K562 (cell line): ENCODE measurements around the gene MRPS5. TPM values are rescaled to one million over a fixed set of nuclear protein-coding genes. Genes with fewer than 3 reads are reported as not detected.

Source experiments
- ATAC-seq: fragments of 200-7000 bp; cut with Tn5 transposase; 3 replicates; pipeline ENCODE4 v1.9.1; 2020; ENCODE audit warnings: moderate library complexity
- BruUV-seq: library from RNA; stranded (reverse); fragments of 400-500 nt; replicated peaks from 2 replicates; lab custom pipeline; 2021; lab: Mats Ljungman, UMichigan
- CTCF ChIA-PET: fragments of 300-600 bp; formaldehyde crosslinking; extraction: SDS; loops from one replicate; lab custom pipeline; 2021; ENCODE audit warnings: low intra/inter-chr PET ratio; lab: Yijun Ruan, JAX
- POLR2A ChIA-PET: fragments of 300-600, 350-650 bp; sonication (Branson Sonifier 250); formaldehyde crosslinking; extraction: SDS; loops from one replicate; lab custom pipeline; 2021; ENCODE audit warnings: antibody characterized with exemption, inconsistent platforms; lab: Yijun Ruan, JAX
- DNase-seq, 4 experiments: peaks; one replicate each; pipeline versions ENCODE4 v3.0.0 to v3.0.0-alpha.2; 2011 to 2018; ENCODE audit warnings: low spot score in 3 of 4, mixed read lengths in 3 of 4; ENCODE audit errors: extremely low read depth in 1 of 4
- FAIRE-seq: peaks from 2 replicates; lab custom pipeline; 2011; peaks lifted over from hg19 to GRCh38; lab: Jason Lieb, UNC
- H2AFZ ChIP-seq: 2 replicates; pipeline ENCODE4 v1.6.0; 2011; ENCODE audit warnings: low read depth, low read length, control low read depth, inconsistent platforms
- H3K27ac ChIP-seq: fragments of 200-600 bp; 3 replicates; pipeline ENCODE4 v1.8.0; 2011; ENCODE audit warnings: low read depth, mild to moderate bottlenecking, control low read depth, inconsistent platforms, low read length, moderate library complexity, mixed read lengths; ENCODE audit errors: extremely low read depth
- H3K27me3 ChIP-seq, 2 experiments: fragments of 300-600 bp in 1 of 2; 2 replicates in 1 of 2; 3 replicates in 1 of 2; pipeline versions ENCODE4 v1.6.0 to v1.8.0; 2011; ENCODE audit warnings: inconsistent platforms in 2 of 2, low read length in 2 of 2, mild to moderate bottlenecking in 1 of 2, mixed read lengths in 1 of 2, moderate library complexity in 1 of 2; ENCODE audit not compliant: control insufficient read depth in 2 of 2, insufficient read depth in 2 of 2
- H3K36me3 ChIP-seq: fragments of 300-600 bp; 3 replicates; pipeline ENCODE4 v1.8.0; 2011; ENCODE audit warnings: mild to moderate bottlenecking, low read length, inconsistent platforms; ENCODE audit not compliant: control insufficient read depth, insufficient read depth
- H3K4me1 ChIP-seq, 2 experiments: fragments of 200-600 bp in 1 of 2; replicated peaks in 1 of 2; 2 replicates in 1 of 2; 3 replicates in 1 of 2; pipeline versions ENCODE4 v1.5.1 to v1.8.0; 2011; ENCODE audit warnings: inconsistent platforms in 2 of 2, low read length in 2 of 2, mild to moderate bottlenecking in 1 of 2, mixed read lengths in 1 of 2, moderate library complexity in 1 of 2; ENCODE audit not compliant: control insufficient read depth in 2 of 2, insufficient read depth in 2 of 2
- H3K4me2 ChIP-seq: 2 replicates; pipeline ENCODE4 v1.6.1; 2011; ENCODE audit warnings: low read length, control low read depth, inconsistent platforms, mixed read lengths; ENCODE audit not compliant: insufficient read depth
- H3K4me3 ChIP-seq: fragments of 200-600 bp; sonication (generic), shearing (Covaris generic); 2 replicates; pipeline ENCODE4 v1.5.1; 2016; ENCODE audit warnings: control low read depth, inconsistent platforms
- H3K79me2 ChIP-seq: fragments of 200-600 bp; 3 replicates; pipeline ENCODE4 v1.8.0; 2011; ENCODE audit warnings: low read length, inconsistent platforms; ENCODE audit not compliant: control insufficient read depth, insufficient read depth
- H3K9ac ChIP-seq, 2 experiments: 2 replicates each; pipeline versions ENCODE4 v1.6.0 to v1.6.1; 2011; ENCODE audit warnings: low read depth in 2 of 2, low read length in 2 of 2, control low read depth in 1 of 2, inconsistent platforms in 1 of 2, mild to moderate bottlenecking in 1 of 2, mixed read lengths in 1 of 2; ENCODE audit not compliant: insufficient read depth in 1 of 2
- H3K9me1 ChIP-seq: one replicate; pipeline ENCODE4 v1.6.0; 2011; ENCODE audit warnings: inconsistent platforms, mild to moderate bottlenecking, low read length, moderate library complexity; ENCODE audit not compliant: control insufficient read depth, insufficient read depth
- H3K9me3 ChIP-seq: replicated peaks from 2 replicates; pipeline ENCODE4 v1.5.1; 2011; ENCODE audit warnings: low read depth, low read length, inconsistent platforms; ENCODE audit not compliant: control insufficient read depth, insufficient read depth
- H4K20me1 ChIP-seq: replicated peaks from 2 replicates; pipeline ENCODE4 v1.6.1; 2011; ENCODE audit warnings: low read length, inconsistent platforms, mixed read lengths; ENCODE audit not compliant: control insufficient read depth, insufficient read depth
- CREBBP ChIP-seq: IDR thresholded peaks from one replicate; pipeline ENCODE4 v1.6.1; 2012; ENCODE audit warnings: low read depth, mild to moderate bottlenecking, control low read depth, inconsistent platforms, low read length
- ETS2 ChIP-seq: IDR thresholded peaks from 2 replicates; pipeline ENCODE4 v1.6.1; 2016; ENCODE audit warnings: borderline replicate concordance, missing genetic modification characterization, mild to moderate bottlenecking, moderate library complexity, missing compliant biosample characterization; ENCODE audit not compliant: poor library complexity, severe bottlenecking
- KDM4B ChIP-seq, 2 experiments: fragments of 450-650 bp in 1 of 2; sonication (generic) in 1 of 2; IDR thresholded peaks; 2 replicates each; pipeline ENCODE4 v1.6.1; 2016 to 2017; ENCODE audit warnings: borderline replicate concordance in 2 of 2, antibody characterized with exemption in 1 of 2, low read depth in 1 of 2, mild to moderate bottlenecking in 1 of 2
- LEF1 ChIP-seq: fragments of 450-650 bp; IDR thresholded peaks from 2 replicates; pipeline ENCODE4 v1.6.1; 2016; ENCODE audit warnings: mild to moderate bottlenecking
- POLR3A ChIP-seq: IDR thresholded peaks from 2 replicates; pipeline ENCODE4 v1.6.1; 2011; ENCODE audit warnings: borderline replicate concordance, mild to moderate bottlenecking, moderate library complexity; ENCODE audit not compliant: insufficient read length, insufficient read depth; ENCODE audit errors: extremely low read depth
- RBM14 ChIP-seq: fragments of 200-400 bp; formaldehyde crosslinking; IDR thresholded peaks from 2 replicates; pipeline ENCODE4 v1.6.1; 2018; ENCODE audit warnings: low read depth, mild to moderate bottlenecking, low read length, moderate library complexity, borderline replicate concordance; ENCODE audit not compliant: insufficient read depth
- TCFL5 ChIP-seq: fragments of 250-450 bp; sonication (Bioruptor Pico); conservative IDR thresholded peaks from 2 replicates; pipeline ENCODE4 v1.6.1; 2021; ENCODE audit warnings: mild to moderate bottlenecking, moderate library complexity, matching md5 sums
- WGBS: fragments of 100-300 bp; shearing (Covaris generic); methylation state at CpG from one replicate; pipeline ENCODE4 v1.1.6; 2016; ENCODE audit warnings: low coverage, mixed read lengths; ENCODE audit not compliant: insufficient coverage; ENCODE audit errors: missing lambda C conversion rate; 5-methylcytosine and 5-hydroxymethylcytosine counted together
- in situ Hi-C: fragments of 300-500 bp; cut with MboI; formaldehyde crosslinking; loops from 4 replicates; pipeline ENCODE4 v1.15.0; 2018; ENCODE audit warnings: inconsistent platforms, mixed read lengths
- intact Hi-C: fragments of 100-400 bp; cut with micrococcal nuclease; formaldehyde crosslinking; loops from 2 replicates; pipeline ENCODE4 v1.14.2; 2022
- polyA plus RNA-seq, 8 experiments: library from polyadenylated mRNA; depleted of rRNA in 4 of 8; stranded (reverse) in 5 of 8; unstranded in 3 of 8; fragments of >200 nt; fragmentation: Nextera tagmentation in 2 of 8; fragmentation: Illumina TruSeq in 1 of 8; extraction: Ambion mirVana in 2 of 8; extraction: Trizol in 1 of 8; gene quantifications; 2 replicates each; pipeline versions ENCODE4 v1.2.1 to v1.2.3, GENCODE V29; 2011 to 2014; ENCODE audit warnings: inconsistent platforms in 1 of 8, missing spikeins in 1 of 8
- total RNA-seq, 7 experiments: library from RNA; depleted of rRNA in 6 of 7; stranded (reverse); fragments of >200 nt in 6 of 7; fragmentation: Illumina TruSeq in 2 of 7; extraction: Trizol in 2 of 7; gene quantifications; 2 replicates each; pipeline versions ENCODE4 v1.2.1 to v1.2.3, GENCODE V29; 2011 to 2021; ENCODE audit warnings: low replicate concordance in 1 of 7
- TF ChIP-seq, protein P1 (sequence below): fragments of 250-450 bp; sonication (Bioruptor Pico); IDR thresholded peaks from 2 replicates; pipeline ENCODE4 v1.5.0; 2020; ENCODE audit warnings: mild to moderate bottlenecking, borderline replicate concordance
- TF ChIP-seq, protein P2 (sequence below): fragments of 250-450 bp; sonication (Bioruptor Pico); IDR thresholded peaks from 2 replicates; pipeline ENCODE4 v1.4.0; 2020

MRPS5 gene
- total and polyA plus RNA-seq, 9 of the 15 experiments (the other 6 are each of a cell fraction or from before 2014, with no cell fraction given) = 85.0 to 162 (median 118) TPM

GRCh38 chr2:95165030-95165370, 43.4 kb upstream of the MRPS5 start:
- Histone ChIP-seq H3K4me2 (peak overlapping the region; percentile 99), H2AFZ (peak overlapping the region; percentile 96), H3K4me3 (peak overlapping the region; percentile 73), H3K79me2 (peaks cover 25% of the 10 kb centered on the region), H3K9me3 (no peaks in the 10 kb centered on the region), H3K27ac (peak overlapping the region; percentile 92)
- CTCF ChIA-PET = no interaction called here
- 0% methylated on average over 9 of the region's 9 CpGs for whole genome bisulfite sequencing
- no peak for TF ChIP-seq KDM4B (IDR thresholded peaks at IDR 0.05; ENCODE audit: borderline replicate concordance in 2 of 2, low read depth in 1 of 2)
- no peak for TF ChIP-seq POLR3A
- no peak for TF ChIP-seq CREBBP
- TF ChIP-seq LEF1 = no peak
- TF ChIP-seq, protein P1, sequence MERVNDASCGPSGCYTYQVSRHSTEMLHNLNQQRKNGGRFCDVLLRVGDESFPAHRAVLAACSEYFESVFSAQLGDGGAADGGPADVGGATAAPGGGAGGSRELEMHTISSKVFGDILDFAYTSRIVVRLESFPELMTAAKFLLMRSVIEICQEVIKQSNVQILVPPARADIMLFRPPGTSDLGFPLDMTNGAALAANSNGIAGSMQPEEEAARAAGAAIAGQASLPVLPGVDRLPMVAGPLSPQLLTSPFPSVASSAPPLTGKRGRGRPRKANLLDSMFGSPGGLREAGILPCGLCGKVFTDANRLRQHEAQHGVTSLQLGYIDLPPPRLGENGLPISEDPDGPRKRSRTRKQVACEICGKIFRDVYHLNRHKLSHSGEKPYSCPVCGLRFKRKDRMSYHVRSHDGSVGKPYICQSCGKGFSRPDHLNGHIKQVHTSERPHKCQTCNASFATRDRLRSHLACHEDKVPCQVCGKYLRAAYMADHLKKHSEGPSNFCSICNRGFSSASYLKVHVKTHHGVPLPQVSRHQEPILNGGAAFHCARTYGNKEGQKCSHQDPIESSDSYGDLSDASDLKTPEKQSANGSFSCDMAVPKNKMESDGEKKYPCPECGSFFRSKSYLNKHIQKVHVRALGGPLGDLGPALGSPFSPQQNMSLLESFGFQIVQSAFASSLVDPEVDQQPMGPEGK = no peak
- no peak for TF ChIP-seq TCFL5 (CRISPR knock-in tag)
- no peak for TF ChIP-seq ETS2 (tag)
- TF ChIP-seq, protein P2, sequence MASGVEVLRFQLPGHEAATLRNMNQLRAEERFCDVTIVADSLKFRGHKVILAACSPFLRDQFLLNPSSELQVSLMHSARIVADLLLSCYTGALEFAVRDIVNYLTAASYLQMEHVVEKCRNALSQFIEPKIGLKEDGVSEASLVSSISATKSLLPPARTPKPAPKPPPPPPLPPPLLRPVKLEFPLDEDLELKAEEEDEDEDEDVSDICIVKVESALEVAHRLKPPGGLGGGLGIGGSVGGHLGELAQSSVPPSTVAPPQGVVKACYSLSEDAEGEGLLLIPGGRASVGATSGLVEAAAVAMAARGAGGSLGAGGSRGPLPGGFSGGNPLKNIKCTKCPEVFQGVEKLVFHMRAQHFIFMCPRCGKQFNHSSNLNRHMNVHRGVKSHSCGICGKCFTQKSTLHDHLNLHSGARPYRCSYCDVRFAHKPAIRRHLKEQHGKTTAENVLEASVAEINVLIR (CRISPR knock-in tag) = no peak
- no peak for TF ChIP-seq RBM14
- TF ChIP-seq, all 486 proteins: peak for 0
- Histone ChIP-seq H3K36me3 (no peaks in the 10 kb centered on the region), H4K20me1 (no peaks in the 10 kb centered on the region), H3K4me1 (peaks cover 5% of the 10 kb centered on the region in 2 experiments; a peak in 4 of 5 replicates), H3K9me1 (no peaks in the 10 kb centered on the region), H3K27me3 (no peaks in the 10 kb centered on the region), H3K9ac (peak overlapping the region; percentile 89 to 93)
- FAIRE-seq = no peak
- no peak for DNase-seq
- peak; percentile 50 for ATAC-seq
- BruUV-seq = TSS peak; percentile 84
- POLR2A ChIA-PET = interaction anchor here (0.6 to 1.3 kb wide), 2 partner anchors 11 to 21 kb away, joined by 3 read pairs; no protein-coding TSS in a partner anchor
- in situ Hi-C loops (no loop called here), intact Hi-C loops (loop anchor here (5.0 kb wide), 1 partner anchor 43 kb away; the partner anchor contains the start of gene MRPS5)
